ENCODE results near the gene STAC. TPM values are rescaled to one million over a fixed set of nuclear protein-coding genes. Genes with fewer than 3 reads are reported as not detected.

The STAC gene
- total and polyA plus RNA-seq, 8 donors: 0.29 to 7.2 (median 0.61) TPM; not detected in 4

DNA sequence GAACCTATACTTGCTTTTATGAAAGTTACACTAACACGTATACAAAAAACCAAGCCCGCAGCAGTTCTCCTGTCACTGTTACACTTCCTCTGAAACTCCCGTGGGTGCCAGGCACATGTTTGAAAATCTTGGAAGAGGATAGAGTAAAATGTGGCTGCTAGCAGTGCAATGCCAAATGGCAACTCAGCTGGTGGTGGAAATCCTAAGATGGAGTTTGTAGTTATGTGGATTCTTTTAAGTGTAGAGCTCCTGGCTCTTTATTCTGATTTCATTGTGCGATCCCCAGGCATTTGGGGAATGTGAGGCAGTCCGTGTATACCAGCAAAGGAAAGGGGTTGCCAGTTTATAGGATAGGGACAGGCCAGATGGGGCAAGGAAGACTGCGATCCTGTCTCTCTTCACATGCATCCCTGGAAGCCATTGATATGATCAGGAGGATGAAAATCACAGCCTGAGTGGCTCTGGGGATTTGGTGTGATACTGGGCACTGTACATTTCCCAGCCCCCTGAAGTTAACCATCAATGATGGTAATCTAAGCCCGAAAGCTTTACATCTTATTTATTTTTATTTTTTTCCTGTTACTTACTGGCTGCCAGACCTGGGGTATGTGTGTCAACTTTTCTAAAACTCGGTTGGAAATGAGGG lies 1.1 kb downstream of the STAC start:
- H3K4me1 ChIP-seq: peaks cover 0 to 12% (median 8%) of the 10 kb centered on the region in 4 donors
- no peak overlapping the region for H3K4me3 ChIP-seq
- intact Hi-C loops (cut with DNase I; ENCODE audit: low total_unique reads): no loop called here
- peaks cover 6 to 23% (median 13%) of the 10 kb centered on the region in 3 donors for H3K27me3 ChIP-seq
- no peaks in the 10 kb centered on the region for H3K36me3 ChIP-seq
- TF ChIP-seq POLR2A (IDR thresholded peaks at IDR 0.05) (no peak), EP300 (IDR thresholded peaks at IDR 0.05) (no peak)
- H3K9me3 ChIP-seq: no peaks in the 10 kb centered on the region
- 49 to 63% (median 54%) methylated on average over 8 of the region's 8 CpGs for WGBS, 5 donors
- DNase-seq: no peak
- no peak overlapping the region for H3K27ac ChIP-seq

- Histone ChIP-seq H3K36me3 (no peaks in the 10 kb centered on the region), H3K9me3 (no peaks in the 10 kb centered on the region), H3K27me3 (no peaks in the 10 kb centered on the region), H3K27ac (no peak overlapping the region), H3K4me3 (no peak overlapping the region), H3K4me1 (no peaks in the 10 kb centered on the region)
- TF ChIP-seq POLR2AphosphoS5 (IDR thresholded peaks at IDR 0.05) (no peak), EP300 (IDR thresholded peaks at IDR 0.05) (no peak), CTCF (IDR thresholded peaks at IDR 0.05) (no peak), POLR2A (IDR thresholded peaks at IDR 0.05) (no peak)
- no peak for DNase-seq
- intact Hi-C loops (cut with DNase I; ENCODE audit: low total_unique reads): no loop called here
- 73 to 95% (median 80%) methylated on average over 1 of the region's 1 CpG for WGBS, 5 donors
These were observed 13.3 kb downstream of the STAC start for GRCh38 chr3:36393563-36393962.

DNA sequence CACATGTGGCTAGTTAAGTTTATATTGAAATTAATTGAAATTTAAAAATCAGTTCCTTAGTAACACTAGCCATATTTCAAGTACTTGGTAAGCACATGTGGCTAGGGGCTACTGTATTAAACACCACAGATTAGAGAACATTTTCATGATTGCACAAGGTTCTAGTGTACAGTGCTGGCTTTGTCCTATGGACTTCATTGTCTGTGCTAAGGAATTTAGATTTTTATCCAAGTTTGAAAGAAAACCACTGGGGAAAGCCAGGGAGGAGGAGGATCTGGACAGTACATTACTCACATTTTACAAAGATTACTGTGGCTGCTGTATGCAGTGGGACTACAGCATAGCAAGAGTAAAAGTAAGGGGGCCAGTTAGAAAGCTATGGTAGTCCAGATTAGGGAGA lies 13.9 kb downstream of the STAC start:
- intact Hi-C loops (cut with DNase I; ENCODE audit: low total_unique reads): no loop called here
- Histone ChIP-seq H3K4me3 (no peak overlapping the region), H3K4me1 (no peaks in the 10 kb centered on the region), H3K36me3 (no peaks in the 10 kb centered on the region), H3K9me3 (no peaks in the 10 kb centered on the region), H3K27ac (no peak overlapping the region), H3K27me3 (no peaks in the 10 kb centered on the region)
- TF ChIP-seq CTCF (IDR thresholded peaks at IDR 0.05): no peak
- no peak for TF ChIP-seq POLR2A (IDR thresholded peaks at IDR 0.05)
- TF ChIP-seq EP300 (IDR thresholded peaks at IDR 0.05): no peak
- no peak for TF ChIP-seq POLR2AphosphoS5 (IDR thresholded peaks at IDR 0.05)
- DNase-seq: no peak

DNA sequence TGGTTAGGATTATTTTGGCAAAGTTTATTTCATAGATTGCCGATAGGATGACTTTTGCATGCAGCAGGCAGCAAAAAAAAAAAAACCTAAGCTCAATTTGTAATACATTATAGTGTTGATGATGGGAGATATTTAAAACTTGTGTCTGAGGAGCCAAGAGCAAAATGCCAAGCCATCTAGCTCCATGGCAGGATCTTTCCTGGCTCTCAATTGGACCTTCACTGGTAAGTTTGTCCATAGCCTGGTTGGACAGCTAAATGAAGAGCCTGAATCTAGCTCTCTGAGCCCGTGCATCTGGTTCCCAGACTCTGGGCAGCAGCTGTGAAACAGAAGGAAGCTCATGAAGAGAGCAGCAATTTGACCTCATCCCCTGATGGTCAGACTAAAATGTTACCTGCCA lies 17.5 kb downstream of the STAC start:
- Histone ChIP-seq H3K36me3 (no peaks in the 10 kb centered on the region), H3K4me1 (no peaks in the 10 kb centered on the region), H3K27me3 (no peaks in the 10 kb centered on the region), H3K27ac (no peak overlapping the region), H3K9me3 (no peaks in the 10 kb centered on the region), H3K4me3 (no peak overlapping the region)
- no peak for TF ChIP-seq POLR2AphosphoS5 (IDR thresholded peaks at IDR 0.05)
- no peak for TF ChIP-seq POLR2A (IDR thresholded peaks at IDR 0.05)
- no peak for TF ChIP-seq EP300 (IDR thresholded peaks at IDR 0.05)
- TF ChIP-seq CTCF (IDR thresholded peaks at IDR 0.05): no peak
- whole genome bisulfite sequencing, 5 donors: 53 to 66% (median 63%) methylated on average over 2 of the region's 2 CpGs
- DNase-seq: no peak
- intact Hi-C loops (cut with DNase I; ENCODE audit: low total_unique reads): no loop called here

- no peak for DNase-seq
- Histone ChIP-seq H3K27ac (no peak overlapping the region), H3K27me3 (no peaks in the 10 kb centered on the region), H3K4me1 (no peaks in the 10 kb centered on the region), H3K9me3 (no peaks in the 10 kb centered on the region), H3K36me3 (no peaks in the 10 kb centered on the region), H3K4me3 (no peak overlapping the region)
- intact Hi-C loops (cut with DNase I; ENCODE audit: low total_unique reads): no loop called here
- no peak for TF ChIP-seq CTCF (IDR thresholded peaks at IDR 0.05)
- TF ChIP-seq POLR2A (IDR thresholded peaks at IDR 0.05): no peak
- TF ChIP-seq EP300 (IDR thresholded peaks at IDR 0.05): no peak
- no peak for TF ChIP-seq POLR2AphosphoS5 (IDR thresholded peaks at IDR 0.05)
- WGBS, 5 donors: 78 to 86% (median 85%) methylated on average over 5 of the region's 5 CpGs
These were observed 19.6 kb downstream of the STAC start for GRCh38 chr3:36399933-36400332.

Measured in stomach (tissue), 9 donors.